Natural killer cell (primary cell): ENCODE results near the gene DNAH10. TPM values are rescaled to one million over a fixed set of nuclear protein-coding genes. Genes with fewer than 3 reads are reported as not detected.

Experiments used
- ATAC-seq, 3 donors: fragments of 150-1000 bp in 2 of 3; fragments of 200-7000 bp in 1 of 3; cut with Tn5 transposase; 1 replicate in 1 of 3; 2 replicates in 2 of 3; pipeline ENCODE4 v1.10.0; 2021; ENCODE audit warnings: mild to moderate bottlenecking in 2 of 3, moderate library complexity in 2 of 3
- DNase-seq, 2 donors: peaks; one replicate each; pipeline versions ENCODE4 v3.0.0 to v3.0.0-alpha.2; 2013 to 2021; ENCODE audit warnings: mixed read lengths in 1 of 2
- H3K27ac ChIP-seq: one replicate; pipeline ENCODE4 v1.5.1; 2013; ENCODE audit warnings: mild to moderate bottlenecking, low read length
- H3K27me3 ChIP-seq: one replicate; pipeline ENCODE4 v1.6.1; 2013; ENCODE audit warnings: low read length; ENCODE audit not compliant: control insufficient read depth, insufficient read depth
- H3K36me3 ChIP-seq: one replicate; pipeline ENCODE4 v1.6.1; 2013; ENCODE audit warnings: low read length; ENCODE audit not compliant: control insufficient read depth, insufficient read depth
- H3K4me1 ChIP-seq: one replicate; pipeline ENCODE4 v1.6.1; 2013; ENCODE audit warnings: low read length; ENCODE audit not compliant: control insufficient read depth, insufficient read depth
- H3K4me3 ChIP-seq: one replicate; pipeline ENCODE4 v1.5.1; 2013; ENCODE audit warnings: low read length
- H3K9me3 ChIP-seq: one replicate; pipeline ENCODE4 v1.6.1; 2013; ENCODE audit warnings: low read length; ENCODE audit not compliant: control insufficient read depth, insufficient read depth
- H3K27ac Mint-ChIP-seq, 2 donors: one replicate each; pipeline ENCODE4 v1.8.0; 2022; ENCODE audit warnings: mild to moderate bottlenecking in 2 of 2, mixed read lengths in 2 of 2, moderate library complexity in 1 of 2
- H3K27me3 Mint-ChIP-seq, 2 donors: one replicate each; pipeline ENCODE4 v1.8.0; 2022; ENCODE audit warnings: low read depth in 2 of 2, mixed read lengths in 2 of 2
- H3K36me3 Mint-ChIP-seq: one replicate; pipeline ENCODE4 v1.8.0; 2022; ENCODE audit warnings: mixed read lengths
- H3K4me1 Mint-ChIP-seq, 2 donors: one replicate each; pipeline ENCODE4 v1.8.0; 2022; ENCODE audit warnings: mixed read lengths in 2 of 2
- H3K4me3 Mint-ChIP-seq: one replicate; pipeline ENCODE4 v1.8.0; 2022; ENCODE audit warnings: mild to moderate bottlenecking, moderate library complexity, mixed read lengths
- H3K9me3 Mint-ChIP-seq, 2 donors: one replicate each; pipeline ENCODE4 v1.8.0; 2022; ENCODE audit warnings: mixed read lengths in 2 of 2
- CTCF ChIP-seq: fragments of 200-600 bp; IDR thresholded peaks from one replicate; pipeline ENCODE4 v1.8.0; 2022; ENCODE audit warnings: antibody characterized with exemption
- WGBS: methylation state at CpG from one replicate; pipeline ENCODE4 v1.1.7; 2013; ENCODE audit warnings: missing lambda C conversion rate; ENCODE audit not compliant: insufficient coverage; 5-methylcytosine and 5-hydroxymethylcytosine counted together
- intact Hi-C: fragments of 100-400 bp; cut with micrococcal nuclease; formaldehyde crosslinking; loops from one replicate; pipeline ENCODE4 v1.14.2; 2022
- total RNA-seq, 4 donors: library from RNA; stranded (reverse); fragments of 120-200 nt in 1 of 4; gene quantifications; one replicate each; pipeline versions ENCODE4 v1.2.3 to v1.2.4, GENCODE V29; 2013 to 2022

DNAH10 gene
- total RNA-seq, 3 donors from 2014 or later (not counting 1 experiment from before 2014, with no cell fraction given) = 0.43 to 1.7 (median 0.94) TPM

- H3K27me3 Mint-ChIP-seq = no peaks in the 10 kb centered on the region
- 79% methylated on average over 5 of the region's 5 CpGs for WGBS
- no peaks in the 10 kb centered on the region for H3K36me3 Mint-ChIP-seq
- Histone ChIP-seq H3K4me3 (no peak overlapping the region), H3K36me3 (peaks cover 39% of the 10 kb centered on the region), H3K27me3 (no peaks in the 10 kb centered on the region), H3K9me3 (no peaks in the 10 kb centered on the region), H3K27ac (no peak overlapping the region), H3K4me1 (no peaks in the 10 kb centered on the region)
- ATAC-seq (no peak), DNase-seq (no peak)
- intact Hi-C loops = no loop called here
- TF ChIP-seq CTCF = no peak
- H3K9me3 Mint-ChIP-seq = no peaks in the 10 kb centered on the region
- no peak overlapping the region for H3K4me3 Mint-ChIP-seq
- no peak overlapping the region for H3K27ac Mint-ChIP-seq
- H3K4me1 Mint-ChIP-seq = peaks cover 0 to under 1% of the 10 kb centered on the region in 2 donors
Observed at GRCh38 chr12:123720141-123720814, 41.8 kb upstream of the DNAH10 start.

DNA sequence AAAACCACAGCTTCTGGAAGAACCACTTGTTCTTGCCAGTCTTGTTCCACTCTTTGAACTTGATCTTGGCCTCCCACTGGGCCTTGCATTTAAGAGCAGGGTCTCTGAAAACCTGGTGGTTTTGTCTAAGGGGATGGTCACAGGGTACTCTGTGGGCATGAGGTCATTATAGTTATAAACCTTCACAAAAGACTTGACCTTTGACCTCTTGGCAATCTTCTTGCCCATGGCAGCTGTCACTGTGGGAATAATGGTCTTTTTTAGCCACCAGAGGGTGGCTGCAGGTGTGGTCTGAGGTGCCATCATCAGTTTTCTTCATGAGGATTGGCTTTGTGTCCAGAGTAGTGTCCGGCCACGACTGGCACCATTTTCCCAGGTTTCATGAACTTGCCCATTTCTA lies 40.9 kb upstream of the DNAH10 start:
- 92% methylated on average over 2 of the region's 2 CpGs for WGBS

GRCh38 chr12:123723011-123723410 lies 39.1 kb upstream of the DNAH10 start:
- no peaks in the 10 kb centered on the region for H3K27me3 ChIP-seq
- peaks cover 65% of the 10 kb centered on the region for H3K36me3 ChIP-seq
- no peaks in the 10 kb centered on the region for H3K4me1 ChIP-seq
- no peaks in the 10 kb centered on the region for H3K9me3 ChIP-seq
- H3K4me3 ChIP-seq = no peak overlapping the region
- Mint-ChIP-seq H3K4me3 (no peak overlapping the region), H3K36me3 (peaks cover 12% of the 10 kb centered on the region), H3K27ac (no peak overlapping the region), H3K4me1 (no peaks in the 10 kb centered on the region), H3K27me3 (no peaks in the 10 kb centered on the region), H3K9me3 (no peaks in the 10 kb centered on the region)
- no peak for ATAC-seq
- DNase-seq = no peak
- WGBS = 94% methylated on average over 7 of the region's 8 CpGs
- no peak overlapping the region for H3K27ac ChIP-seq
- TF ChIP-seq CTCF = no peak
- intact Hi-C loops = no loop called here

More for the DNA sequence above, 40.9 kb upstream of the DNAH10 start:
- peaks cover 49% of the 10 kb centered on the region for H3K36me3 ChIP-seq
- no peak overlapping the region for H3K4me3 Mint-ChIP-seq
- intact Hi-C loops = no loop called here
- no peaks in the 10 kb centered on the region for H3K9me3 Mint-ChIP-seq
- DNase-seq (no peak), ATAC-seq (no peak)
- H3K36me3 Mint-ChIP-seq = peaks cover 5% of the 10 kb centered on the region
- no peaks in the 10 kb centered on the region for H3K4me1 Mint-ChIP-seq
- H3K27me3 Mint-ChIP-seq = no peaks in the 10 kb centered on the region
- H3K9me3 ChIP-seq = no peaks in the 10 kb centered on the region
- H3K27ac Mint-ChIP-seq = no peak overlapping the region
- H3K27me3 ChIP-seq = no peaks in the 10 kb centered on the region
- H3K4me3 ChIP-seq = no peak overlapping the region
- H3K27ac ChIP-seq = no peak overlapping the region
- H3K4me1 ChIP-seq = no peaks in the 10 kb centered on the region
- no peak for TF ChIP-seq CTCF

- no peak for ATAC-seq
- DNase-seq = peak in 1 of 2 donors; percentile 12
- TF ChIP-seq CTCF = no peak
- Histone ChIP-seq H3K27me3 (no peaks in the 10 kb centered on the region), H3K4me3 (no peak overlapping the region), H3K27ac (no peak overlapping the region), H3K4me1 (no peaks in the 10 kb centered on the region), H3K9me3 (no peaks in the 10 kb centered on the region), H3K36me3 (peaks cover 69% of the 10 kb centered on the region)
- 12% methylated on average over 3 of the region's 5 CpGs for WGBS
- Mint-ChIP-seq H3K9me3 (no peaks in the 10 kb centered on the region), H3K27me3 (no peaks in the 10 kb centered on the region), H3K36me3 (peaks cover 19% of the 10 kb centered on the region), H3K27ac (no peak overlapping the region), H3K4me1 (no peaks in the 10 kb centered on the region), H3K4me3 (no peak overlapping the region)
- intact Hi-C loops = no loop called here
Observed at GRCh38 chr12:123723765-123724164, 38.3 kb upstream of the DNAH10 start.
